Neural progenitor cell (in vitro differentiated cells): ENCODE measurements around the gene ARHGAP26. TPM values are rescaled to one million over a fixed set of nuclear protein-coding genes. Genes with fewer than 3 reads are reported as not detected.

Source experiments
- DNase-seq: peaks from one replicate; pipeline ENCODE4 v3.0.0-alpha.2; 2016; ENCODE audit warnings: low spot score
- H2AFZ ChIP-seq: fragments of 200-600 bp; sonication (generic); replicated peaks from 2 replicates; pipeline ENCODE4 v1.6.1; 2016; ENCODE audit warnings: antibody characterized with exemption
- H3F3A ChIP-seq: fragments of 200-600 bp; sonication (generic); 2 replicates; pipeline ENCODE4 v1.6.1; 2016; ENCODE audit warnings: antibody characterized with exemption, low read depth
- H3K27ac ChIP-seq: fragments of 200-600 bp; sonication (generic); 2 replicates; pipeline ENCODE4 v1.5.1; 2016; ENCODE audit warnings: mild to moderate bottlenecking
- H3K27me3 ChIP-seq: fragments of 200-600 bp; sonication (generic); 2 replicates; pipeline ENCODE4 v1.6.1; 2016; ENCODE audit warnings: mild to moderate bottlenecking, moderate library complexity
- H3K36me3 ChIP-seq: fragments of 200-600 bp; sonication (generic); 2 replicates; pipeline ENCODE4 v1.5.1; 2016
- H3K4me1 ChIP-seq: fragments of 200-600 bp; sonication (generic); 2 replicates; pipeline ENCODE4 v1.6.1; 2016; ENCODE audit warnings: mixed run types
- H3K4me2 ChIP-seq: fragments of 200-600 bp; sonication (generic); 2 replicates; pipeline ENCODE4 v1.6.1; 2016
- H3K4me3 ChIP-seq: fragments of 200-600 bp; sonication (generic); 2 replicates; pipeline ENCODE4 v1.5.1; 2016
- H3K79me2 ChIP-seq: fragments of 200-600 bp; sonication (generic); 2 replicates; pipeline ENCODE4 v1.6.1; 2016; ENCODE audit warnings: low read depth
- H3K9ac ChIP-seq: fragments of 200-600 bp; sonication (generic); 2 replicates; pipeline ENCODE4 v1.6.1; 2016
- H3K9me3 ChIP-seq: fragments of 200-600 bp; sonication (generic); 2 replicates; pipeline ENCODE4 v1.5.1; 2016; ENCODE audit warnings: low read depth
- H4K20me1 ChIP-seq: fragments of 200-600 bp; sonication (generic); 2 replicates; pipeline ENCODE4 v1.6.1; 2016; ENCODE audit warnings: low read depth
- H3K27ac Mint-ChIP-seq: 3 replicates; pipeline ENCODE4 v1.8.0; 2021; ENCODE audit warnings: mixed read lengths
- H3K27me3 Mint-ChIP-seq: 2 replicates; pipeline ENCODE4 v1.8.0; 2022; ENCODE audit warnings: low read depth, mild to moderate bottlenecking, inconsistent platforms, moderate library complexity, mixed read lengths; ENCODE audit not compliant: insufficient read depth
- H3K36me3 Mint-ChIP-seq: 3 replicates; pipeline ENCODE4 v1.8.0; 2021; ENCODE audit warnings: mixed read lengths
- H3K4me1 Mint-ChIP-seq: 3 replicates; pipeline ENCODE4 v1.8.0; 2021; ENCODE audit warnings: mixed read lengths
- H3K4me3 Mint-ChIP-seq: 3 replicates; pipeline ENCODE4 v1.8.0; 2021; ENCODE audit warnings: mild to moderate bottlenecking, moderate library complexity, mixed read lengths
- H3K9me3 Mint-ChIP-seq: 3 replicates; pipeline ENCODE4 v1.8.0; 2020; ENCODE audit warnings: mixed read lengths
- EZH2 ChIP-seq: fragments of 200-600 bp; sonication (generic); IDR thresholded peaks from 2 replicates; pipeline ENCODE4 v1.6.1; 2017; ENCODE audit warnings: antibody characterized with exemption, mild to moderate bottlenecking, moderate library complexity
- EZH2phosphoT487 ChIP-seq: fragments of 200-600 bp; sonication (generic); IDR thresholded peaks from 2 replicates; pipeline ENCODE4 v1.6.1; 2017; ENCODE audit warnings: antibody characterized with exemption
- total RNA-seq: library from RNA; depleted of rRNA; stranded (reverse); fragments of >200 nt; gene quantifications from 2 replicates; pipeline ENCODE4 v1.2.3, GENCODE V29; 2015; ENCODE audit warnings: low replicate concordance
- TF ChIP-seq, protein P1 (sequence below): fragments of 200-600 bp; sonication (generic); IDR thresholded peaks from 2 replicates; pipeline ENCODE4 v1.5.1; 2017; ENCODE audit warnings: antibody characterized with exemption, mild to moderate bottlenecking

The ARHGAP26 gene
- total RNA-seq, 1 donor from 2014 or later = 7.0 TPM

DNA sequence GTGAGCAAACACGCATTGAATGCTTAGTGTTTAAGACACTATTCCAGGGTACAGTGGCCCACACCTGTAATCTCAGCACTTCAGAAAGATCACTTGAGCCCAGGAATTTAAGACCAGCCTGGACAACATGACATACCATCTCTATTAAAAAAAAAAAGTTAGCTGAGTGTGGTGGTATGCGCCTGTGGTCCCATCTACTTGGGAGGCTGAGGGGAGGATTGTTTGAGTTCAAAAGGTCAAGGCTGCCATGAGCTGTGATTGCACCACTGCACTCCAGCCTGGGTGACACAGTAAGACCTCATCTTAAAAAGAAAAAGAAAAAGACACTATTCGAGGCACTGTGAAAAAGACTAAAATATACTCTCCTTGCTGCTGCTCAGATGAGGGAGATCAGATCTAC, 392.6 kb downstream of the ARHGAP26 start:
- Mint-ChIP-seq H3K36me3 (no peaks in the 10 kb centered on the region), H3K27me3 (no peaks in the 10 kb centered on the region)
- no peaks in the 10 kb centered on the region for H3F3A ChIP-seq

DNA sequence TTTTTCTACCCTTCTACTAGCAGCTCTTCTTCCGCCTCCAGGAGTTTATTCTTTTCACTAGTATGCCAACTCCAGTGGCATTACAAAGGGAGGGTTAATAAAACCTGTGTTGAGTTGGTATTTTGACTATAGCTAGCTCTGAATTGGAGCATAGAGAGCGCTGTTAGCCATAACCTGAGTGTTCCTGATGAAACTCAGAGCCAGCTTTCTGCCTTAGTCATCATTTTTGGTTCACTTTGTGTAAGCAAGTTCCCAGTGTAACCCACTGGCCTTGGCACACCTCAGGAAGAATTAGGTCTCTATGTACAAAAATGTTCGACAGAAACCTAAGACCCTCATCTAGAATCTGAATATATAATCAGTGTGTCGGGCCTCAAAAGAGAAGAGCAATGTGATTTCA, 394.4 kb downstream of the ARHGAP26 start:
- no peak for TF ChIP-seq EZH2
- TF ChIP-seq, protein P1, sequence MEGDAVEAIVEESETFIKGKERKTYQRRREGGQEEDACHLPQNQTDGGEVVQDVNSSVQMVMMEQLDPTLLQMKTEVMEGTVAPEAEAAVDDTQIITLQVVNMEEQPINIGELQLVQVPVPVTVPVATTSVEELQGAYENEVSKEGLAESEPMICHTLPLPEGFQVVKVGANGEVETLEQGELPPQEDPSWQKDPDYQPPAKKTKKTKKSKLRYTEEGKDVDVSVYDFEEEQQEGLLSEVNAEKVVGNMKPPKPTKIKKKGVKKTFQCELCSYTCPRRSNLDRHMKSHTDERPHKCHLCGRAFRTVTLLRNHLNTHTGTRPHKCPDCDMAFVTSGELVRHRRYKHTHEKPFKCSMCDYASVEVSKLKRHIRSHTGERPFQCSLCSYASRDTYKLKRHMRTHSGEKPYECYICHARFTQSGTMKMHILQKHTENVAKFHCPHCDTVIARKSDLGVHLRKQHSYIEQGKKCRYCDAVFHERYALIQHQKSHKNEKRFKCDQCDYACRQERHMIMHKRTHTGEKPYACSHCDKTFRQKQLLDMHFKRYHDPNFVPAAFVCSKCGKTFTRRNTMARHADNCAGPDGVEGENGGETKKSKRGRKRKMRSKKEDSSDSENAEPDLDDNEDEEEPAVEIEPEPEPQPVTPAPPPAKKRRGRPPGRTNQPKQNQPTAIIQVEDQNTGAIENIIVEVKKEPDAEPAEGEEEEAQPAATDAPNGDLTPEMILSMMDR = no peak
- no peak for TF ChIP-seq EZH2phosphoT487
- H3K36me3 Mint-ChIP-seq = no peaks in the 10 kb centered on the region

More for the DNA sequence above, 392.6 kb downstream of the ARHGAP26 start:
- Mint-ChIP-seq H3K27ac (no peak overlapping the region), H3K4me3 (no peak overlapping the region), H3K9me3 (peaks cover 2% of the 10 kb centered on the region), H3K4me1 (peaks cover 2% of the 10 kb centered on the region)
- Histone ChIP-seq H4K20me1 (no peaks in the 10 kb centered on the region), H3K4me2 (no peak overlapping the region), H2AFZ (no peak overlapping the region), H3K27me3 (no peaks in the 10 kb centered on the region), H3K4me1 (peaks cover 7% of the 10 kb centered on the region), H3K79me2 (no peaks in the 10 kb centered on the region), H3K27ac (no peak overlapping the region), H3K9ac (no peak overlapping the region), H3K4me3 (no peak overlapping the region), H3K9me3 (no peaks in the 10 kb centered on the region), H3K36me3 (no peaks in the 10 kb centered on the region)
- TF ChIP-seq, protein P1 = no peak
- no peak for TF ChIP-seq EZH2phosphoT487
- no peak for TF ChIP-seq EZH2
- DNase-seq = no peak

GRCh38 chr5:143165049-143165880, 395.1 kb downstream of the ARHGAP26 start:
- no peaks in the 10 kb centered on the region for H3K36me3 ChIP-seq
- H3K27me3 Mint-ChIP-seq = no peaks in the 10 kb centered on the region
- no peaks in the 10 kb centered on the region for H3K27me3 ChIP-seq
- H3K27ac Mint-ChIP-seq = no peak overlapping the region
- TF ChIP-seq, protein P1 = no peak
- TF ChIP-seq EZH2phosphoT487 = no peak
- no peak for TF ChIP-seq EZH2
- H3K79me2 ChIP-seq = no peaks in the 10 kb centered on the region
- no peak overlapping the region for H3K4me3 Mint-ChIP-seq
- peaks cover 2% of the 10 kb centered on the region for H3K9me3 Mint-ChIP-seq
- H3K4me3 ChIP-seq = no peak overlapping the region
- H3K36me3 Mint-ChIP-seq = no peaks in the 10 kb centered on the region
- H4K20me1 ChIP-seq = no peaks in the 10 kb centered on the region
- no peak for DNase-seq
- H3K4me1 ChIP-seq = no peaks in the 10 kb centered on the region
- H3K9me3 ChIP-seq = no peaks in the 10 kb centered on the region
- no peak overlapping the region for H2AFZ ChIP-seq
- peaks cover 5% of the 10 kb centered on the region for H3K4me1 Mint-ChIP-seq
- no peak overlapping the region for H3K27ac ChIP-seq
- H3K9ac ChIP-seq = no peak overlapping the region
- no peaks in the 10 kb centered on the region for H3F3A ChIP-seq
- no peak overlapping the region for H3K4me2 ChIP-seq

More for the DNA sequence above, 394.4 kb downstream of the ARHGAP26 start:
- H3K4me1 ChIP-seq = no peaks in the 10 kb centered on the region
- no peaks in the 10 kb centered on the region for H3K27me3 Mint-ChIP-seq
- no peak overlapping the region for H3K4me3 Mint-ChIP-seq
- H3K27ac ChIP-seq = no peak overlapping the region
- peaks cover 2% of the 10 kb centered on the region for H3K9me3 Mint-ChIP-seq
- no peaks in the 10 kb centered on the region for H3K9me3 ChIP-seq
- no peak overlapping the region for H3K27ac Mint-ChIP-seq
- no peak overlapping the region for H3K4me3 ChIP-seq
- no peak overlapping the region for H3K9ac ChIP-seq
- H3F3A ChIP-seq = no peaks in the 10 kb centered on the region
- no peaks in the 10 kb centered on the region for H4K20me1 ChIP-seq
- no peaks in the 10 kb centered on the region for H3K36me3 ChIP-seq
- H2AFZ ChIP-seq = no peak overlapping the region
- no peak for DNase-seq
- no peak overlapping the region for H3K4me2 ChIP-seq
- H3K79me2 ChIP-seq = no peaks in the 10 kb centered on the region
- H3K27me3 ChIP-seq = no peaks in the 10 kb centered on the region
- H3K4me1 Mint-ChIP-seq = peaks cover 5% of the 10 kb centered on the region
